Stomach smooth muscle (tissue), 2 donors: ENCODE results near the gene ARHGEF37.
"Not testable (repeated sequence)": the region's sequence is repeated elsewhere in the genome, so short reads cannot be mapped to it uniquely, and the experiment has no call there.

ENCODE experiments used
- H3K27ac ChIP-seq: one replicate; pipeline ENCODE4 v1.7.0; 2013; ENCODE audit warnings: mild to moderate bottlenecking, low read length, inconsistent platforms
- H3K27me3 ChIP-seq, 2 donors: one replicate each; pipeline ENCODE4 v1.7.0; 2013; ENCODE audit warnings: low read length in 2 of 2; ENCODE audit not compliant: insufficient read depth in 2 of 2, control insufficient read depth in 1 of 2
- H3K36me3 ChIP-seq, 2 donors: one replicate each; pipeline ENCODE4 v1.7.0; 2013; ENCODE audit warnings: low read length in 2 of 2; ENCODE audit not compliant: control insufficient read depth in 2 of 2, insufficient read depth in 2 of 2
- H3K4me1 ChIP-seq: one replicate; pipeline ENCODE4 v1.7.0; 2013; ENCODE audit warnings: low read length; ENCODE audit not compliant: control insufficient read depth, insufficient read depth
- H3K4me3 ChIP-seq, 2 donors: one replicate each; pipeline ENCODE4 v1.7.0; 2013; ENCODE audit warnings: low read length in 2 of 2
- H3K9ac ChIP-seq, 2 donors: one replicate each; pipeline ENCODE4 v1.7.0; 2013; ENCODE audit warnings: low read length in 2 of 2, mild to moderate bottlenecking in 1 of 2
- H3K9me3 ChIP-seq, 2 donors: one replicate each; pipeline ENCODE4 v1.7.0; 2013; ENCODE audit warnings: low read length in 2 of 2; ENCODE audit not compliant: control insufficient read depth in 2 of 2
- donor health status: healthy.
- donor health status: Pancreatic carcinoma.

The ARHGEF37 gene

DNA sequence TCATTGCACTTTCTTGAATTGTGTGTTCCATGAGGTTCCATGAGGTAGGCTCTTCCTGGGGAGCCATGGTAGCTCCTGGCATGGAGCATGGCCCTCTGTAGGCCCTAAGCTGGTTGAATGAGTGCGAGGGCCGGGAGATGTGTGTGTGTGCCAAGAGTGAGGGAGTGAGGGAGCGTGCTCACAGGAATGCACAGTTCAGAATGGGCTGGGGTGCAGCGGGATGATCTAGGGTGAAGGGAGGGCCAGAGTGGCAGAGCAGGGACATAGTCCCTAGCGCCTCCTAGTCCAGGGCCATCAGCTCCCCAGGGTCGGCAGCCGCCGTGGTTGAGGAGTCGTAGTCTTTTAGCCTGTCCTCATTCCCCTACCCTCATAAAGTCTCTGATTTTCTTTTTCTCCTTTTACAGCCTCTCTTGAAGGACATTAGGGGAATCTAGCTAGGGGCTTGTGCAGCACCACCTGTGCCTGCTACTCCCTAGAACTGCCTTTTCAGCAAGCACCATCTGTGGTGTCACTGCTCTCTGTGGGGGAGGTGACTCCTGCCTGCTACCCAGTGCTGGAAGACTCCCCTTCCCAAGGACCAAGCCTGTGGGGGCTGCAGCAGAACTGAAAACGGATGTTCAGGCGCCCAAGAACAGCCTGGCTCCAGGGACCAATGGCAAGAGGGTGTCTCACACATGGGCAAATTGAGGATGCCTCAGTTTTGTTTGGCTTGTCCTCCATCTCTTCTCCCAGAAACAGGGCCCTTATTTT lies 83.5 kb downstream of the ARHGEF37 start:
- H3K9ac ChIP-seq = no peak overlapping the region
- no peak overlapping the region for H3K27ac ChIP-seq
- H3K36me3 ChIP-seq = no peaks in the 10 kb centered on the region
- no peaks in the 10 kb centered on the region for H3K27me3 ChIP-seq
- no peak overlapping the region for H3K4me3 ChIP-seq
- peaks cover 3% of the 10 kb centered on the region for H3K4me1 ChIP-seq
- H3K9me3 ChIP-seq = no peaks in the 10 kb centered on the region

GRCh38 chr5:149665416-149666175 lies 84.3 kb downstream of the ARHGEF37 start:
- Histone ChIP-seq H3K4me1 (peaks cover 3% of the 10 kb centered on the region), H3K9me3 (no peaks in the 10 kb centered on the region), H3K27me3 (no peaks in the 10 kb centered on the region), H3K36me3 (no peaks in the 10 kb centered on the region), H3K27ac (no peak overlapping the region), H3K9ac (no peak overlapping the region), H3K4me3 (no peak overlapping the region)

DNA sequence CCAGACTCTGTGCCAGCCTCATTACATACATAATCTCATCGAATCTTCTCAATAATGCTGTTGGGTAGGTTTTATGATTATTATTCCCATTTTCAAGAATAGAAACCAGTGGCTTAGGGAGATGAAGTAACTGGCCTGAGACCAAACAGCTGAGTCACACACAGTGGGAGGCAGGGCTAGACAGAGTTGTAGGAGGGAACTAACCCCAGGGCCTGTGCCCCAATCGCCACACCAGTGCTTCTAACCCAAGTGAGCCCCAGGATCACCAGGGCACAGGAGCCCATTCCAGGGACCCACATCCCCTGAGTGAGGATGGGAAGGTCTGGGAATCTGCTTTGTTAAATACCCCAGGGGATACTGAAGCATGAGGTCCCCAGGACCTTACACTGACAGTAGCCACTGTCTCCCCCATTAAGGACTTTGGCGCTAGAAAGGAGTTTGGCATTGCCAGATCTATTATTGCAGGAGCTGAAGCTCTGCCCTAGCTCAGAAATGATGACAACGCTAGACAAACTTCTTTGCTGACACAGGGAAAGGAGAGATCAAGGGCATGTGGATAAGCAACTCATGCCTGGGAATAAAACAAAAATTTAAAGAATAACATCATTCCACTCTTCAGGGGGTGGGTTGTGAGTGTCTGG lies 85.0 kb downstream of the ARHGEF37 start:
- H3K9me3 ChIP-seq = no peaks in the 10 kb centered on the region
- H3K4me3 ChIP-seq = no peak overlapping the region
- H3K36me3 ChIP-seq = no peaks in the 10 kb centered on the region
- H3K9ac ChIP-seq = no peak overlapping the region
- peaks cover 3% of the 10 kb centered on the region for H3K4me1 ChIP-seq
- no peaks in the 10 kb centered on the region for H3K27me3 ChIP-seq
- no peak overlapping the region for H3K27ac ChIP-seq

GRCh38 chr5:149667084-149667828 lies 86.0 kb downstream of the ARHGEF37 start:
- Histone ChIP-seq H3K9me3 (no peaks in the 10 kb centered on the region), H3K4me1 (peaks cover 3% of the 10 kb centered on the region), H3K4me3 (no peak overlapping the region), H3K36me3 (no peaks in the 10 kb centered on the region), H3K9ac (no peak overlapping the region), H3K27ac (no peak overlapping the region), H3K27me3 (no peaks in the 10 kb centered on the region)

DNA sequence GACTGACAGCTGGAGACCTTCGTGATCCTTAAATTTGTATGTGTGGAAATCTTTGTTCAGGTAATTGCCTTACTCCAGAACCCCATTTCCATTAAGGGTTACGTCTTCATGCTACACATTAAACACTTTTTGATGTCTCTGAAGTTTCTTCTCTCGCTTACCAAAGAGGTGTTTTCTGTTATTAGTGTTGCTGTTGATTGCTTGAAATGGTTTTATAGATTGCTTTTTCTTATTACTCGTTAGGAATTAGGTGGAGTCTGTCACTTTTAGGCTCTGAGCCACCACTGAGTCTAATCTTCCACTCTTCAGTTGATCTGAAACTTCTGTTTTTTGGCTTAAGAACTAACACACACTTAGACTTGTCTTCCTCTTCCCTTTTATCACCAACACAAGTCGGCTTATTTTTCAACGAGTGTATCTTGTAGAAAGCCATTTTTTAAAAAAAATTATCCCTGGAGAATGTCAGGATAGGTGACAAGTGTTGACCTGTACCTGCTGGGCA lies 86.6 kb downstream of the ARHGEF37 start:
- no peak overlapping the region for H3K27ac ChIP-seq

GRCh38 chr5:149669273-149669672 lies 88.0 kb downstream of the ARHGEF37 start:
- not testable (repeated sequence) for H3K27me3 ChIP-seq, H3K4me1 ChIP-seq, H3K9me3 ChIP-seq

More for the DNA sequence above, 86.6 kb downstream of the ARHGEF37 start:
- H3K9me3 ChIP-seq = no peaks in the 10 kb centered on the region
- no peak overlapping the region for H3K4me3 ChIP-seq
- H3K4me1 ChIP-seq = peaks cover 3% of the 10 kb centered on the region
- H3K36me3 ChIP-seq = no peaks in the 10 kb centered on the region
- no peaks in the 10 kb centered on the region for H3K27me3 ChIP-seq
- no peak overlapping the region for H3K9ac ChIP-seq

GRCh38 chr5:149671544-149671943 lies 90.2 kb downstream of the ARHGEF37 start:
- Histone ChIP-seq H3K9ac (no peak overlapping the region), H3K9me3 (no peaks in the 10 kb centered on the region), H3K36me3 (no peaks in the 10 kb centered on the region), H3K27me3 (no peaks in the 10 kb centered on the region), H3K4me3 (no peak overlapping the region), H3K4me1 (no peaks in the 10 kb centered on the region), H3K27ac (no peak overlapping the region)

More at GRCh38 chr5:149669273-149669672, 88.0 kb downstream of the ARHGEF37 start:
- not testable (repeated sequence) for H3K27ac ChIP-seq, H3K4me3 ChIP-seq, H3K36me3 ChIP-seq, H3K9ac ChIP-seq

- Histone ChIP-seq H3K36me3 (no peaks in the 10 kb centered on the region), H3K27ac (no peak overlapping the region)
Measured at GRCh38 chr5:149672701-149673476, 91.6 kb downstream of the ARHGEF37 start.

GRCh38 chr5:149674686-149675085 lies 93.4 kb downstream of the ARHGEF37 start:
- Histone ChIP-seq H3K36me3 (no peaks in the 10 kb centered on the region), H3K9me3 (no peaks in the 10 kb centered on the region), H3K4me3 (no peak overlapping the region), H3K4me1 (no peaks in the 10 kb centered on the region), H3K27ac (no peak overlapping the region), H3K27me3 (no peaks in the 10 kb centered on the region), H3K9ac (no peak overlapping the region)

More at GRCh38 chr5:149672701-149673476, 91.6 kb downstream of the ARHGEF37 start:
- Histone ChIP-seq H3K9me3 (no peaks in the 10 kb centered on the region), H3K9ac (no peak overlapping the region), H3K27me3 (no peaks in the 10 kb centered on the region), H3K4me1 (no peaks in the 10 kb centered on the region), H3K4me3 (no peak overlapping the region)
